Panc1 (cell line): ENCODE measurements around the gene NCBP2L.

Source experiments
- CTCF ChIP-seq: fragments of 450-650 bp; IDR thresholded peaks from 2 replicates; pipeline ENCODE4 v1.5.1; 2017; ENCODE audit warnings: mild to moderate bottlenecking
- POLR2AphosphoS5 ChIP-seq: IDR thresholded peaks from 2 replicates; pipeline ENCODE4 v1.6.1; 2012; ENCODE audit warnings: mild to moderate bottlenecking, low read depth, low read length, moderate library complexity
- REST ChIP-seq, 2 experiments: IDR thresholded peaks; 2 replicates each; pipeline ENCODE4 v1.6.1; 2011 to 2012; ENCODE audit warnings: low read depth in 2 of 2, control low read depth in 1 of 2, low read length in 1 of 2, mild to moderate bottlenecking in 1 of 2, moderate library complexity in 1 of 2; ENCODE audit not compliant: insufficient read depth in 1 of 2

GRCh38 chrX:107834275-107835201, 57.0 kb downstream of the NCBP2L start:
- TF ChIP-seq CTCF = no peak
- TF ChIP-seq POLR2AphosphoS5 = no peak
- TF ChIP-seq REST (IDR thresholded peaks at IDR 0.05; ENCODE audit: insufficient read depth in 1 of 2, low read depth in 2 of 2, low read length in 1 of 2) = no peak
